NCI-H1930 (cell line): ENCODE measurements around the gene PCNX3.
A peak's percentile ranks its signal among the peaks of the same experiment; 100 is the strongest.

ENCODE experiments used
- DNase-seq, 2 experiments: peaks; one replicate each; lab custom pipeline; 2025; lab: John Stamatoyannopoulos, UW

PCNX3 gene

DNA sequence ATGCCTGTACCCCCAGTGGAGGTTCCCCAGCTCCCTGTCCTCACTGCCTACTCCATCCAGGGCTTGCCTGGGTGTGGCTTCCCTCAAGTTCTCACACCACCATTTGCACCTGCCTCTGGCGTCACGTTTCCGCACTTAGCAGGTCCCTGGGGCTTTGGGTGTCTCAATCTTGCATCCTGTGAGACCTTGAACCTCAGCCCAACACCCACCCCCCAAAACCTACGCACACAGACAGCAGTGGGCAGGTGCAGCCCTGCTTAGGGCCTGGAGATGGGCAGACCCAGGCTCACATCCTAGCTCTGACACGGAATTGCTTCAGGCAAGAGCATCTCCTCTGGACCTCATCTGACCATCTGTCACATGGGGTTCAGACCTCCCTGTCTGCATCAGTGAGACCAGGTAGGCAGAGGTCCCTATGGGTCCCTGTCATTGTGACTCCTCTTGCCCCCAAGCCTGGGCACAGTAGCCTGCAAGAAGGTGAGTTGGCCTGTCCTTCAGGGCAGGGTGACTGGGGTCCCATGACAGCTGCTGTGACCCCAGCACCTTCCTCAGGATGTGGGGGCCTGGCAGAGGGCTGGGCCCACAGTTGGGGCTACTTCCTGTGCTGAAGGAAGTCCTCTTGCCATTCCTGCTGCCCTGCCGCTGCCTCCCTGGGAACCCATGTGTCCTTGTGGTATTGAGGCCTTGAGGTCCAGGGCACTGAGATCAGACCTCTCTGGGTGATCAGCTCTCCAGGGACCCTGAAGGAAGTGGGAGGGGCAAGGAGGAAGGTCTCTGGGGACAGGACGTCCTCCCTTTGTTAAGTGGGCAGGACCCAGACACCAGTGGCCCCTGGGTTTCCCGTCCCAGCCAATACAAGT is 24.3 kb downstream of the PCNX3 start:
- no peak for DNase-seq

DNA sequence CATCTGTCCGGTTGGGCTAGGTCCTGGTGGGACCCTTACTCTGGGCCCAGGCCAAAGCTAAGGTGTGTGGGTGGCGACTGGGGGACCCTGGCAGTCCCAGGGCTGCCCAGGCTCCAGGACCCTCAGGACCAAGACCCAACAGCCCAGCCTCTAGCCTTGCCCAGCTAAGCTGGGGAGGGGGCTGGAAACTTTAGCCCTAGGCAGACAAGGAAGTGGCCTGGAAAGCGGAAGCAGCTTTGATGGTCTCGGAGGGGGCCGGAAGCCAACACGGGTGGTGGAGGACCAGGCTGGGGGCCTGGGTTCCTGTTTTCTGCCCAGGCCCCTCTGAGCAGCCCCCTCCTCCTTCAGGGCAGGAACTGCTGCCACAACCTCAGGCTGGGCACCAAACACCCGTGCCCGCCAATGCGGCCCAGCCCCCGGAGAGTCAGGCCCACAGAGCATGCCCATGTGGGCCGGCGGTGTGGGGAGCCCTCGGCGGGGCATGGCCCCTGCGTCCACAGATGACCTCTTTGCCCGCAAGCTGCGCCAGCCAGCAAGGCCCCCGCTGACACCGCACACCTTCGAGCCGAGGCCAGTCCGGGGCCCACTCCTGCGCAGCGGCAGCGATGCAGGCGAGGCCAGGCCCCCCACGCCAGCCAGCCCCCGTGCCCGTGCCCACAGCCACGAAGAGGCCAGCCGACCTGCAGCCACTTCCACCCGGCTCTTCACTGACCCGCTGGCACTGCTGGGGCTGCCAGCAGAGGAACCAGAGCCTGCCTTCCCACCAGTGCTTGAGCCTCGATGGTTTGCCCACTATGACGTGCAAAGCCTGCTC is 25.1 kb downstream of the PCNX3 start:
- no peak for DNase-seq

DNA sequence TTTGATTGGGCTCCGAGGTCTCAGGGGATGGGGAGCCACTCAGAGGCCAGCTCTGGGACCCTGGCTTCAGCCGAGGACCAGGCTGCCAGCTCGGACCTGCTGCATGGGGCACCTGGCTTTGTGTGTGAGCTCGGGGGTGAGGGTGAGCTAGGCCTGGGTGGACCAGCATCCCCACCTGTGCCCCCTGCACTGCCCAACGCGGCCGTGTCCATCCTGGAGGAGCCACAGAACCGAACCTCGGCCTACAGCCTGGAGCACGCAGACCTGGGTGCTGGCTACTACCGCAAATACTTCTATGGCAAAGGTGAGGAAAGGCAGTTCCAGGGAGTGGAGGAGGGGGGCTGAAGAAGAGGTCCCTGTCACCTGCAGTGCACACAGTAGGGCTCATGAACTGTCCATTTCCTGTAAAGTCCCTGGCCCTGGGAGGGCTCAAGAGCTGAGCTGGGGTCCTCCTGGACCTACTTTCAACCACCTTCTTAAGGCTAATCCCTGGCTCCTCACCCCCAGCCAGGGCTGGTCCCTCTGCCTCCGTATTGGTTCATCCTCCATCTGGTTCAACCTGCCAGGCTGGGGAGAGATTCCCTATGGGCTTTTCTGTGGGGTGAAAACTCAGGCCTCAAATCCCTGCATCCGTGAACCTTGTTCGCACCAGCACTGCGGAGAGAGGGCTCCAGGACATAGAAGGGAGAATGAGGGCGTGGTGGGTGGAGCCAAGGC is 25.9 kb downstream of the PCNX3 start:
- DNase-seq, result no peak

DNA sequence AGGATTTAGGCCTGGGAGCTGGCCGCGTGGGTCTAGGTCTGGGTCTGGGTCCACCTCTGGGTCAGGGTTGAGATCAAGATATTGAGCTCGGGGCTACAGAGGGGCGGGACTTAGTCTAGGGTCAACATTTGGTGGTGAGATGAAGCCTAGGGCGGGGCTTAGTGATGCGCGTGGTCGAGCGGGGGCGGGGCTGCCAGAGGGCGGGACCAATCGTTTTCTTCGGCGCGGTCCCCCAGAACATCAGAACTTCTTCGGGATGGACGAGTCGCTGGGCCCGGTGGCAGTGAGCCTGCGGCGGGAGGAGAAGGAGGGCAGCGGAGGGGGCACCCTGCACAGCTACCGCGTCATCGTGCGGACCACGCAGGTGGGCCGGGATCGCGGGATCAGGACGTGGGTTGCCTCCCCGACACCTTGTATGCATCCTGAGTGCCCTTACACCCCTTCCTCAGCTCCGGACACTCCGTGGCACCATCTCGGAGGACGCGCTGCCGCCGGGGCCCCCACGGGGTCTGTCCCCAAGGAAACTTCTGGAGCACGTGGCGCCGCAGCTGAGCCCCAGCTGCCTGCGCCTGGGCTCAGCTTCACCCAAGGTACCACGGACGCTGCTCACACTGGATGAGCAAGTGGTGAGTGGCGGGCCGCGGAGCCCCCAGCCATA is 26.6 kb downstream of the PCNX3 start:
- no peak for DNase-seq

DNA sequence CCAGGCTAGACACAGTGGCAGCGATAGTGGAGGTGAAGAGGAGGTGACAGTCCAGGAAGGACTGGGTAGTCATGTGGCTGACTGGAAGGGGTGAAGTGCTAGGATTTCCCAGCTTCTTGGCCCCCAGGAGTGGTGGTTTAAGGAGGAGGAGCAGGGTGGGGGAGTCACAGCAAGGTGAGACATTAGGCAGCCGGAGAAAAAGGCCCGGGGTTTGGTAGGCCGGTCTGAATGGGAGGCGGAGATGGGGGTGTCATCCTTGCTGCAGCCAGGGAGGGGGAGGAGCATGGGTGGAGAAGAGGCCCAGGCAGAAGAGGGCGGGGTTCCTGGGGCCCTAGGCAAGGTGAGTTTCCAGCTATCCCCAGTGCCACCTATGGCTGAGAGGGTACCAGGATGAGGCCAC is 28.4 kb downstream of the PCNX3 start:
- DNase-seq, result no peak

DNA sequence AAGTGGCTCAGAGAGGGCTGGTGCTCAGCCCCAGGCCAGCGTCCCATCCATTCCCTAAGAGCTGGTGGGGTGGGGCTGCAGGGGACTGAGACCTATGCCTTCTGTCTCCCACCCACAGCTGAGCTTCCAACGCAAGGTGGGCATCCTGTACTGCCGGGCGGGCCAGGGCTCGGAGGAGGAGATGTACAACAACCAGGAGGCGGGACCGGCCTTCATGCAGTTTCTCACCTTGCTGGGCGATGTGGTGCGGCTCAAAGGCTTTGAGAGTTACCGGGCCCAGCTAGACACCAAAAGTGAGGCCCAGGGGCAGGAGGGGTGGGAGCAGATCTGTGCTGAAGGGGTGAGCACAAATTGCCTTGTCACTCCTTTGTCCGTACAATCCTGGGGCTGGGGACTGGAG is 29.3 kb downstream of the PCNX3 start:
- no peak for DNase-seq

DNA sequence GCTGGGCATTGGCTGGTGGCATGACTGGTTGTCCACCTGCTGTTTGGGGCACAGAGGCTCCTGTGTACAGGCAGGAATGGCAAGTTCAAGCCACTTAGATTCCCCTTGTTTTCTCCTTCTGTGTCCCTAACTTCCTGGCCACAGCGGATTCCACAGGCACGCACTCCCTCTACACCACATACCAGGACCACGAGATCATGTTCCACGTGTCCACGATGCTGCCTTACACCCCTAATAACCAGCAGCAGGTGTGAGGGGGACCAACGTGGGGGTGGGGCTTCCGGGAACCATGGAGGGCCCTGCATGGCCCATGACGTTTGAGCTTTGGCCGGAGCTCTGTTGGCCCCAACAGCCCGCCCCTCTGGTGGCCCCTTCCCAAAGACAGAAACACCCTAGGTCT is 30.1 kb downstream of the PCNX3 start:
- no peak for DNase-seq

DNA sequence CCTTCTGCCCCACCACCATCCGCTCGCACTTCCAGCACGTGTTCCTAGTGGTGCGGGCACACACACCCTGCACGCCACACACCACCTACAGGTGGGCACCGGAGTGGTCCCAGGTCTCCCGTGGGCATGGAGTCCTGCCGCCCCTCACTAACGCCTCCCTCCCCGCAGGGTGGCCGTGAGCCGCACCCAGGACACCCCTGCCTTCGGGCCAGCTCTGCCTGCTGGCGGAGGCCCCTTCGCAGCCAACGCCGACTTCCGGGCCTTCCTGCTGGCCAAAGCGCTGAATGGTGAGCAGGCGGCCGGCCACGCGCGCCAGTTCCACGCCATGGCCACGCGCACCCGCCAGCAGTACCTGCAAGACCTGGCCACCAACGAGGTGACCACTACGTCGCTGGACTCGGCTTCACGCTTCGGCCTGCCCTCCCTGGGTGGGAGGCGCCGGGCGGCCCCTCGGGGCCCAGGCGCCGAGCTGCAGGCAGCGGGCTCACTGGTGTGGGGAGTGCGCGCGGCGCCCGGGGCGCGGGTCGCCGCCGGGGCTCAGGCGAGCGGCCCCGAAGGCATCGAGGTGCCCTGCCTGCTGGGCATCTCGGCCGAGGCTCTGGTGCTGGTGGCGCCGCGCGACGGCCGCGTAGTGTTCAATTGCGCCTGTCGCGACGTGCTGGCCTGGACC is 30.8 kb downstream of the PCNX3 start:
- DNase-seq, result no peak

DNA sequence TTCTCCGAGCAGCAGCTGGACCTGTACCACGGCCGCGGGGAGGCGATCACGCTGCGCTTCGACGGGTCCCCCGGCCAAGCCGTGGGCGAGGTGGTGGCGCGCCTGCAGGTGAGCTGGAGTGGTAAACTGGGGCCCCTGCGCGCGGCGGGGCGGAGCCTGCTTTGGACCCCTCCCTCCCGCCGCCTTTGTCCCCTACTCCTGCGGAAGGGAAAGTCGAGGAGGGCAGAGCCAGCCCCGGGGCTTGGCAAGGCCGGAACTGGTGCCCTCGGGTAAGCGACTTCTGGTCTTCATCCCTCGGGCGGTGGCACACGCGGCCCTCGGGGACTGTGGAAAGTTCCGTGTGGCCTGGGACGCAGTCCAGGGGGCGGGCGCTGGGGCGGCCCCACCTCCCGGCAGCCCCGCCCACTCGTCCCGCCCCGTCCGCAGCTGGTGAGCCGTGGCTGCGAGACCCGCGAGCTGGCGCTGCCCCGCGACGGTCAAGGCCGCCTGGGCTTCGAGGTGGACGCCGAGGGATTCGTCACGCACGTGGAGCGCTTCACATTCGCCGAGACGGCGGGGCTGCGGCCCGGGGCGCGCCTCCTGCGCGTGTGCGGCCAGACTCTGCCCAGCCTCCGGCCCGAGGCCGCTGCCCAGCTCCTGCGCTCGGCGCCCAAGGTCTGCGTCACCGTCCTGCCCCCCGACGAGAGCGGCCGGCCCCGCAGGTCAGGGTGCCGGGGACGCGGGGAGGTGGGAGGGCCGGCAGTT is 31.6 kb downstream of the PCNX3 start:
- DNase-seq, result peak; percentile 40 to 65

DNA sequence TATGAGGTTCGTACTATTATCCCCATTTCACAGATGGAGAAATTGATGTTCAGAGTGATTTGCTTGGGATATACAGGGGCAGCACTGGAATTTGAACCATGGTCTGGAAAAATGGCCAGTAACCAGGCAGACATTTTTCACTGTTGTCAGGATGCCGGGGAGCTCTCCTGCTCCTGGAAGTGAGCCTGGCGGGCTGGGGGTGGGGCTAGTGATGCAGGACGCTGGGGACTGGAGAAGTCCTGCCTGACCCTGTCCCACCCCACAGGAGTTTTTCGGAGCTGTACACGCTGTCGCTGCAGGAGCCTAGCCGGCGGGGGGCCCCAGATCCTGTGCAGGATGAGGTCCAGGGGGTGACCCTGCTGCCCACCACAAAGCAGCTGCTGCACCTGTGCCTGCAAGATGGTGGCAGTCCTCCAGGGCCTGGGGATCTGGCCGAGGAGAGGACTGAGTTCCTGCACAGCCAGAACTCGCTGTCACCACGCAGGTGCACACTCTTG is 33.5 kb downstream of the PCNX3 start:
- DNase-seq, result no peak

DNA sequence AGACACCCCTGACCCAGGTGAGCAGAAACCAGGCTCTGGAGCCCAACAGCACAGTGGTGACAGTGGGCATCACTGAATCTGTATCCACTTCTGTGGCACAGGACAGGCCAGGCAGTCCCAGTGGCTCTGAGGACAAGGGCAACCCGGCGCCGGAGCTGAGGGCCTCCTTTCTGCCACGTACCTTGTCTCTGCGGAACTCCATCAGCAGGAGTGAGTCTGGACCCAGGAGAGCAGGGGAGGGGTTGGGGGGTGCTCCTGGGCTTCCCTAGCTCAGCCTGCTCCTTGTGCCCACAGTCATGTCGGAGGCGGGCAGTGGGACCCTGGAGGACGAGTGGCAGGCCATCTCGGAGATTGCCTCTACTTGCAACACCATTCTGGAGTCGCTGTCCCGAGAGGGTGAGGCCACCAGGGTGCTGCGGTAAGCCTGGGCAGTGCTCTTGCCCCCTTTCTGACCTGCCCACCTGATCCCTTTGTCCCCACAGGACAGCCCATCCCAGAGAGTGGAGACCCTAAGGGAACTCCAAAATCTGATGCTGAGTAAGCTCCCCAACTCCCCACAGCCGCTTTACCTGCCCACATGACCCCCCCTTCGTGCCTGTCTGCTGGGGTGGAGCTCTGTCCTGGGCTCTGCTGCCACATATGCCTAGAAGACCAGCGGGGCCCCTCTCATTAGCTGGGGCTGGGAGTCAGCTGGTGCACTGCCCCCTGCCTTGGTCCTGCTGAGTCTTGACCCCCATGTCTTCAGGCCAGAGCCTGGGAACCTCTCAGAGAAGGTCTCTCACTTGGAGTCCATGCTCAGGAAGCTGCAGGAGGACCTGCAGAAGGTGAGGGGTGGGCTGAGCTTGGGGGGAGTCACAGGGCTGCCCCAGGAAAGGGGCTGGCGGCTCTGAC is 34.3 kb downstream of the PCNX3 start:
- DNase-seq, result no peak

DNA sequence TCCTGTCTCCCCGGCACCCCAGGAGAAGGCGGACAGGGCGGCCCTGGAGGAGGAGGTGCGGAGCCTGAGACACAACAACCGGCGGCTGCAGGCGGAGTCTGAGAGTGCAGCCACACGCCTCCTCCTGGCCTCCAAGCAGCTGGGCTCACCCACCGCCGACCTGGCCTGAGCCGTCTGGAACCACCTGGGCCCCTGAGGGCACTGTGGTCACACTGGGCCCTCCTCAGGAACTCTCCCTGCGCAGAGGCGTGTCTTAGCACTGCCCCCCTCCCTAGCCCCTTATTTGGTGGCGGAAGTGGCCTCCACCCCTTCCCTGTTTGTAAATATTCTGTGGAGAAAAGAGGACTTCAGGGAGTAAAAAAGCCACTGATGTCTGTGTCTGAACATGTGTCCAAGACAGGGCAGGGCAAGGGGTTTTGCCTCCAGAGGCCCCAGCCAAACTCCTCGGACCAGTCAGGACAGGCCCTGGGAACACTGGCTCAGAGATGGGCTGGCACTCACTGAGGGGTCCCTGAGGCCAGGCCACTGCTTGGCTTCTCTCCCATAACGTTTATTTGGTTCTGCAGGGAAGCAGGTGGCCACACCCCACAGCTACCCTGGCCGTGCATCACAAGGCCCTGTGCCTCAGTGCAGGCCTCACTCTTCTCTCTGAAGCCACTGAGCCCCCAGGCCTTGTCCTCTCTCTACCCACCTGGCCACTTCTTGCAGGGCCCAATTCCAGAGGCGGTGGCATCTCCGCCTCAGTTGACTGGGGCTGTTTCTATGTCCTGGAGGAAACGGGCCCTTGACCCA is 35.2 kb downstream of the PCNX3 start:
- DNase-seq, result no peak

DNA sequence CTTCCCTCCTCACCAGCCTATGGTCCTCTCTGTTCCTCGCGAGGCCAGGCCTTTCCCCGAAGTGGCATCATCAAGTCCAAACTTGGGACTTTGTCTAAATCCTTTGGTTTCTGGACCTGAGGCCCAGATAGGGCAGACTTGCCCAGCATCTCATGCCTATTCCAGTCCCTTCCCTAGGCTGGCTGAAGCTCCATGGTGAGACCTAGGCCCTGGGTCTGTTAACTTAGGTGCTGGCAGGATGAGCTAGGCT is 35.7 kb downstream of the PCNX3 start:
- DNase-seq, result no peak

DNA sequence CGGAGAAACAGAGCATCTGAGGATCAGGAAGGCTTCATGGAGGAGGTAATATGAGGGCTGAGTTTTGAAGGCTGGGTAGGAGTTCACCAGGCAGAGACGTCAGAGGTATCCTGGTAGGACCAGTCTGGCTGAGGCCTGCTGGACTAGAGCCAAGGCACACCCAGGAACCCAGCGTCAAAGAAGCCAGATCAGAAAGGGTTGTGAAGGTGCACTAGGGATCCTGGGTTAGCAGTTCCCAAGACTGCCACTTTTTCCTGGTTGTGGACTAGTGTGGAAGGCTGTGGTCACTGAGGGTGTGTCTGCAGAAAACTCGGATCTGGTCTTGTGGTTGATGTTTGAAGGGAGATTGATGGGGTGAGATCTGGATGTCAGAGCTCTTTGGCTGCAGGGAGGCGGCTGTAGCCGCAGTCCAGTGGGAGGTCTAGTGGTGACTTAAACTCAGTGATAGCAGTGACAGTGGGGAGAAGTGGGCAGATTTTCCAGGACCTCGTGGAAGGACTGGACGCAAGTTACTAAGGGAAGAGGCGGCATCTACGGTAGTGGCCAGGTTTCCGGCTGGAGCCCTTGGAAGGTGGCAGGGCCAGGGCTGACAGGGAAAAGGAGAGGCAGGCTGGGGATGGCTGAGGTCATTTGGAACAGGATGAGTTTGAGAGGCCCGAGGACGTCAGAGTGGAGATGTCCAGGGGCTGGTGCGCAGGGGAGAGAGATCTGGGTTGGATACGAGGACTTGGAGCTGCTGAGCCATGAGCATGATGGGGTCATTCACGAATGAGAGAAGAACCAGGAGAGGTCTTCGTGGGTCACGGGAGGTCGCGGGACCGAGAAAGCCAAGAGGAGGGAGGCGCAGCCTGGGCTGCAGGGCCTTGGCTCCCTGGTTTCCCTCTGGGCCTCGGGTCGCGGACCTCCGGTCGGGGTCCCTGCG is 36.3 kb downstream of the PCNX3 start:
- no peak for DNase-seq

DNA sequence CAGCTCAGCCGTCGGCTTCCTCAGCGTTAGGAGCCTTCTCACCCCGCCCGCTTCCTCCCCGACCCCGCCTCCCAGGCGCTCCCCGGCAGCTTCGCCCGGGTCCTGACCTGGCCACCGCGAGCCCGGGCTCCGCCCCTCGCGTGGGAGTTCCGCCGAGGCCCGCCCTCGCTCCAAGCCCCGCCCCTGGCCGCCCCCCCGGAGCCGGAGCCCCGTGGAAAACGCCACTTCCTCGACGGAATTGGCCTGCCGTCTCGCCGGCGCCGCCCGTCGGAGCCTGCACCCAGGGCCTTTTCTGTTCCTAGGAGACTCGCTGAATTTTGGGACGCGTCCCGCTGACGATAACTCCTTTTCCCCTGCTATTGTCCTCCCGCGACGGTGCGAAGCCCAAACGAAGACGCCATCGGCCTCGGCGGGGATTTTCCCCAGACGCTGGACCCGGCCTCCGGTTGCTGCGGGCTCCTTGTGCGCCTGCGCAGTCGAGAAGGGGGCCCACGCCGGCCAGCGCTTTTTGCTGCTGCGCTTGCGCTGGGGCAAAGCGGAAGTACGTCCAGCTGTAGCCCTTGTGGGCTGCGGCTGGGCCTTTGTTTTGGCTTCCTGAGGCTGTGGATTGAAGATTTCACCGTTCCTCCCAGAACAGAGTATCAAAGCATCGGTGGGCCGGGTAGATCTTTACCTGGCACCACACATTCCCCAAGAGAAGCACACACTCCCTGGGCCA is 37.1 kb downstream of the PCNX3 start:
- peak; percentile 78 to 92 for DNase-seq

DNA sequence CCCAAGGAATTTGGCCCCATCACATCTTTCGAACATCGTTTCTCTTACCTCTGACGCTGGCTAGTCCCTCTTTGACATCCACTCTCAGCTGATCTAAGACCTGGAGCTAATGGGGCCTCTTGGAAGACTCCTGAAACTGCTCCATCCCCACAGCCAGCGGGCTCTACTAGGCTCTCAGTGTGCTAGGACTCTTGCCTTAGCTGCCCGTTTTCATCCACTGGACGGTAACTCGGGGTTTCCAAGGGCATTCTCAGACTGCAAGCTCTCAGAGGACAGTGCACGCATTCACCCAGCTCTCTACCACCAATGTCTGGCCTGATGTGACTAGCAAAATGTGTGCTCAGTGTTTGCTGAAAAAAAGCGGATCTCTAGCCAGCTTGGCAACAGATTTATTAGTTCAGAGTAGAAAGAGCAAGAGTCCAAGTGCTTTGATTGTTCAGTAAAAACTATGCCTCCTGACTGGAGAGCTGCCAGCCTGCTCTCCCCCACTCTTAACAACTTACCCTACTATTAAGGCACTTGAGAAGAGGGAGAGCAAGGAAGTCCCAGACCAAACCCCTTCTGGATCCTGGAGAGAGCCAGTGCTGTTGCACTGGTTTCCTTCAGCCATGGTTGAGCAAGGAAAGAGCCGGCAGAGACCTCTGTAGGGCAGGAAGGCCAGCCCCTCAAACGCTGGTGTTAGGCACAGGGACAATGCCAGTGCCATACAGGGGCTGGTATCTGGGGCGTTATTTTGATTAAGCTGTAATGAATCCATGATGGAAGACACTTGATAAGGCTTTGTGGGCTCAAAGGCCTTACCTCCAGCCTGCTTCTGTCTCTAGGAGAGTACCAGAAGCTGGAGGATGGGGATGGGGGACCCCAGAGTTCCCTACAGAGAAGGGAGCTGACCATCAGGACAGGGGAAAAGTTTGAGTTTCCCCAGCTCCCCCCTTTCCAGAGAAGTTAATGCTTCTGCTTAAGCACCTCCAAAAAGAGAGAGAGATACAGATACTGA is 38.0 kb downstream of the PCNX3 start:
- no peak for DNase-seq
